Measurements from ENCODE around the gene NUDT7. TPM values are rescaled to one million over a fixed set of nuclear protein-coding genes. Genes with fewer than 3 reads are reported as not detected.

NUDT7 gene
- total RNA-seq, 1 donor from 2014 or later = 8.1 TPM

DNA sequence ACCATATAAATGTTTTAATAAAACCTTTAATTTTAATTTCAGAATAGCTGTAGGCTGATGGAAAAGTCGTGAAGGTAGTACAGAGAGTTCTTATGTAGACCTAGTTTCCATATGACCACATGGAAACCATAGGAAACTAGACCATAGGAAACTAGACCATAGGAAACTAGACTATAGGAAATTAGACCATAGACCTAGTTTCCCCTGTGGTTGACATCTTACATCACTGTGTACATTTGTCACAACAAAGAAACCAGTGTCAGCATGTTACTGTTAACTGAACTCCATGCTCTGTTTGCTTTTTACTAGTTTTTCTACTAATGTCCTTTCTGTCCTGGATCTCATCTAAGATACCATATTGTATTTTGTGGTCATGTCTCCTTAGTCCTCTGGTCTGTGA, 14.6 kb downstream of the NUDT7 start:
- no peak overlapping the region for H3K4me3 Mint-ChIP-seq (ENCODE audit: low read depth)
- H3K36me3 Mint-ChIP-seq (ENCODE audit: low read depth) = no peaks in the 10 kb centered on the region
- peaks cover 8% of the 10 kb centered on the region for H3K9me3 Mint-ChIP-seq
- H3K4me1 Mint-ChIP-seq (ENCODE audit: low read depth) = peaks cover 7% of the 10 kb centered on the region
- no peak for DNase-seq (ENCODE audit: low spot score)
- no peak overlapping the region for H3K27ac Mint-ChIP-seq
- intact Hi-C loops (cut with micrococcal nuclease) = no loop called here
- no peaks in the 10 kb centered on the region for H3K27me3 Mint-ChIP-seq (ENCODE audit: low read depth)

DNA sequence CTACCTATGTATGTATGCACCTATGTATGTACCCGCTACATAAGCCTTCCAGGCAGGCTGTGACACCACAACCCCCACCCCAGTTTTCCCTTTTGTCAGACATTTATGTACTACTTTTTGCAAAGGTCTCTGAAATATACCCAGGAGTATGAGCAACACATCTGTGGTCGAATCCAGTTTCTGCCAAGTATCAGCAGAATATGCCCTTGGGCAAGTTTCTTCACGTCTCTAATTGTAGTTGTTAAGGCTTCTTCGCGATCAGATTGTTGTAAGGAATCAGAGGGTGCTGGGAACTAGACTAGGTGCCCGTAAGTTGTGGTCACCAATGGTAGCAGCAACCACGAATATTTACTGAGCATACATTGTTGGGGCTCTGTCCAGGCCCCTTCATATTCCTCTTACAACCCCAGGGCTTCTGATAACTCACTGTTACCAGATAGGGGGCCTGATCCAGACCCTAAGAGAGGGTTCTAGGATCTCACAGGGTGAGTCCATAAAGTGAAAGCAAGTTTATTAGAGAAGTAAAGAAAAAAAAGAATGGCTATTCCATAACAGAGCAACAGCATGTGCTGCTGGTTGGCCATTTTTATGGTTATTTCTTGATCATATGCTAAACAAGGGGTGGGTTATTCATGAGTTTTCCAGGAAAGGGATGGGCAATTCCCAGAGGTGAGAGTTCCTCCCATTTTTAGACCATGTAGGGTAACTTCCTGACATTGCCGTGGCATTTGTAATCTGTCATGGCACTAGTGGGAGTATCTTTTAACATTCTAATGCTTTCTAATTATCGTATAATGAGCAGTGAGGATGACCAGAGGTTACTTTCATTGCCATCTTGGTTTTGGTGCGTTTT, 16.6 kb downstream of the NUDT7 start:
- Mint-ChIP-seq H3K27me3 (ENCODE audit: low read depth) (no peaks in the 10 kb centered on the region), H3K9me3 (peaks cover 8% of the 10 kb centered on the region), H3K36me3 (ENCODE audit: low read depth) (no peaks in the 10 kb centered on the region), H3K4me1 (ENCODE audit: low read depth) (peaks cover 4% of the 10 kb centered on the region), H3K27ac (no peak overlapping the region), H3K4me3 (ENCODE audit: low read depth) (no peak overlapping the region)
- DNase-seq (ENCODE audit: low spot score) = no peak
- intact Hi-C loops (cut with micrococcal nuclease) = no loop called here

GRCh38 chr16:77739559-77739892, 17.2 kb downstream of the NUDT7 start:
- H3K9me3 Mint-ChIP-seq = peaks cover 6% of the 10 kb centered on the region
- H3K27me3 Mint-ChIP-seq (ENCODE audit: low read depth) = no peaks in the 10 kb centered on the region
- H3K4me3 Mint-ChIP-seq (ENCODE audit: low read depth) = no peak overlapping the region
- H3K27ac Mint-ChIP-seq = no peak overlapping the region
- intact Hi-C loops (cut with micrococcal nuclease) = no loop called here
- DNase-seq (ENCODE audit: low spot score) = no peak
- no peaks in the 10 kb centered on the region for H3K36me3 Mint-ChIP-seq (ENCODE audit: low read depth)
- peaks cover 4% of the 10 kb centered on the region for H3K4me1 Mint-ChIP-seq (ENCODE audit: low read depth)

DNA sequence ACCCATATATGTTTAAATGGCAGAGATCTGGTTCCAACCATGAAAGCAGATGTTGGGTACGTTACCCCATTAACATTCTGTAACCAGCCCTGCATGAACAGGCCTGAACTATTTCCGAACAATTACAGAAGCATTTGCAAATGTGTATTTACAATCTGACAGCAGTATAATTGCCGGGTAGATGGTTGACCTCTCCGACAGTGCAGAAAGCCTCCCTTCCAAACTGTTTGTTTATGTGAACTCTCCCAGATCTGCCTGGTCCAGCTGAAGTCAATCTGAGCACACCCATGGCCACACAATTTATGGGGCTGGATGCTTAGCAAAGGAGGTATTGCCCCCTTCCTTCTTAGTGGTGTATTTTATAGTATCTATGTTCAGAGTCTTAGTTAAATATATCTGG, 21.8 kb downstream of the NUDT7 start:
- no peak overlapping the region for H3K27ac Mint-ChIP-seq
- no peaks in the 10 kb centered on the region for H3K27me3 Mint-ChIP-seq (ENCODE audit: low read depth)
- no peaks in the 10 kb centered on the region for H3K36me3 Mint-ChIP-seq (ENCODE audit: low read depth)
- H3K4me1 Mint-ChIP-seq (ENCODE audit: low read depth) = no peaks in the 10 kb centered on the region
- DNase-seq (ENCODE audit: low spot score) = no peak
- H3K9me3 Mint-ChIP-seq = no peaks in the 10 kb centered on the region
- no peak overlapping the region for H3K4me3 Mint-ChIP-seq (ENCODE audit: low read depth)
- intact Hi-C loops (cut with micrococcal nuclease) = no loop called here

DNA sequence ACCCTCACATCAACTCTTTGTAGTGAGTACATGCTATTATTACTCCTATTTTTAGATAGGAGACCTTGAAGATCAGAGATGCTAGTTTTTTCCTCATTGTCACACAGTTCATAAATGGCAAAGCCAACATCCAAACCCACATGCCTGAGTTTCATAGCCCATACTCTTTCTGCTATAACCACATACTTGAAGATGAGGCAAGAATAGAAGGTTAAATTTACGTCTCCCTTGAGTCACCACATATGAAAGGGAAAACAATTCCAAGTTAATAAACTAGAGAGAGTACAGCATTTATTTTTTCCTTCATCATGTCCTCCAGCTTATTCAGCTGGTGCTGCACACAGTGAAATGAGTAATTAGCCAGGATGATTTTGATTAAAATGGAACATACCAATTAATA, 23.7 kb downstream of the NUDT7 start:
- peaks cover 4% of the 10 kb centered on the region for H3K27me3 Mint-ChIP-seq (ENCODE audit: low read depth)
- H3K4me3 Mint-ChIP-seq (ENCODE audit: low read depth) = no peak overlapping the region
- no peak overlapping the region for H3K27ac Mint-ChIP-seq
- intact Hi-C loops (cut with micrococcal nuclease) = no loop called here
- no peaks in the 10 kb centered on the region for H3K36me3 Mint-ChIP-seq (ENCODE audit: low read depth)
- no peak for DNase-seq (ENCODE audit: low spot score)
- no peaks in the 10 kb centered on the region for H3K9me3 Mint-ChIP-seq
- no peaks in the 10 kb centered on the region for H3K4me1 Mint-ChIP-seq (ENCODE audit: low read depth)

DNA sequence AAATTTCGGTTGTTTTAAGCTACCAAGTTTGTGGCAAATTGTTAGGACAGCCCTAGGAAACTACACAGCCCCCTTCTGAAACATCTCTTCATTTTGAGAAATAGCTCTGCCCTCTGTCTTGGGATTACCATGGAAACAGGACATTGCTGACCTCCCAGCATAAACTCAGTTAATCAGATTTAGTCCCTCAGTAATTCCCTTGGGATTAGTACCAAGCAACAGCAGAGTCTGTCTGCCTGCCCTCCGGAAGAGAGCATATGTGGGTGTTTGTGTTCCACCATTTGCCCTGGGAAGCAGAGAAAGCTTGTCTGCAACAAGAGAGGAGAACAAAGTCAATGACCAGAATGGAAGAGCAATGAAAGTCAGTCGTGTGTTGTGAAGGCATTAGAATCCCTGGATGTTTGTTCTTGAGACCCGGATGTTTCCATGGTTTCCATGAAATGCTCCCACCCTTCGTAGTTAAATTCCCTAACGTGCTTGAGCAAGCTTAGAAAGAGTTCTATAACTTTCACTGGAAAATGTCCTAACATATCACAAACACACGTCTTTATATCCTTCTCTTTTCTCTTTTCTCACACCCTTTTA, 26.2 kb downstream of the NUDT7 start:
- H3K36me3 Mint-ChIP-seq (ENCODE audit: low read depth) = no peaks in the 10 kb centered on the region
- H3K27ac Mint-ChIP-seq = no peak overlapping the region
- no peak overlapping the region for H3K4me3 Mint-ChIP-seq (ENCODE audit: low read depth)
- no peak for DNase-seq (ENCODE audit: low spot score)
- H3K9me3 Mint-ChIP-seq = no peaks in the 10 kb centered on the region
- intact Hi-C loops (cut with micrococcal nuclease) = no loop called here
- peaks cover 4% of the 10 kb centered on the region for H3K27me3 Mint-ChIP-seq (ENCODE audit: low read depth)
- no peaks in the 10 kb centered on the region for H3K4me1 Mint-ChIP-seq (ENCODE audit: low read depth)

DNA sequence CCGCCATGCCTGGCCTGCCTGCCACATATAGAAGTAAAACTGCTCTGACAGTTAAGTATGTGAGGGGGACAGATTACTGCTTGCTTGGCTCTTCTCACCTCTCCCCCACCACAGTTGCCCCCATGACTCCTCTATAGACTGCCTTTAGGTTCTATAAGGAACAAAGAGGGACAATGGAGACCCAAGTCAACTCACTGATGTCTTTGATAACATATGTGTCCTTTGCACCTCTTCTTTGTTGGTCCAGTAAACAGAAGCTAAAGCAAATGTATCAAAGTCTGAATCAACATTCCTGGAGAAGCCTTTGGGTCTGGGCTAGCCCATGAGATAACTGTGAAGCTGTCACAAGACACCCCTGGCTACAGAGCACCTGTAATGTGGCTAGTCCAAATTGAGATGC, 27.1 kb downstream of the NUDT7 start:
- Mint-ChIP-seq H3K9me3 (no peaks in the 10 kb centered on the region), H3K4me3 (ENCODE audit: low read depth) (no peak overlapping the region), H3K27me3 (ENCODE audit: low read depth) (peaks cover 6% of the 10 kb centered on the region), H3K36me3 (ENCODE audit: low read depth) (no peaks in the 10 kb centered on the region), H3K27ac (no peak overlapping the region), H3K4me1 (ENCODE audit: low read depth) (no peaks in the 10 kb centered on the region)
- intact Hi-C loops (cut with micrococcal nuclease) = no loop called here
- no peak for DNase-seq (ENCODE audit: low spot score)

GRCh38 chr16:77758046-77758445, 35.7 kb downstream of the NUDT7 start:
- Mint-ChIP-seq H3K4me1 (ENCODE audit: low read depth) (no peaks in the 10 kb centered on the region), H3K4me3 (ENCODE audit: low read depth) (no peak overlapping the region), H3K9me3 (no peaks in the 10 kb centered on the region), H3K36me3 (ENCODE audit: low read depth) (no peaks in the 10 kb centered on the region), H3K27ac (no peak overlapping the region), H3K27me3 (ENCODE audit: low read depth) (peaks cover 4% of the 10 kb centered on the region)
- no peak for DNase-seq (ENCODE audit: low spot score)
- intact Hi-C loops (cut with micrococcal nuclease) = no loop called here

GRCh38 chr16:77758508-77758907, 36.2 kb downstream of the NUDT7 start:
- H3K4me1 Mint-ChIP-seq (ENCODE audit: low read depth) = no peaks in the 10 kb centered on the region
- H3K36me3 Mint-ChIP-seq (ENCODE audit: low read depth) = no peaks in the 10 kb centered on the region
- intact Hi-C loops (cut with micrococcal nuclease) = no loop called here
- peaks cover 4% of the 10 kb centered on the region for H3K27me3 Mint-ChIP-seq (ENCODE audit: low read depth)
- no peak overlapping the region for H3K4me3 Mint-ChIP-seq (ENCODE audit: low read depth)
- H3K27ac Mint-ChIP-seq = no peak overlapping the region
- no peak for DNase-seq (ENCODE audit: low spot score)
- H3K9me3 Mint-ChIP-seq = no peaks in the 10 kb centered on the region

- DNase-seq (ENCODE audit: low spot score) = no peak
- Mint-ChIP-seq H3K36me3 (ENCODE audit: low read depth) (no peaks in the 10 kb centered on the region), H3K9me3 (no peaks in the 10 kb centered on the region), H3K27ac (no peak overlapping the region), H3K4me1 (ENCODE audit: low read depth) (no peaks in the 10 kb centered on the region), H3K27me3 (ENCODE audit: low read depth) (peaks cover 2% of the 10 kb centered on the region), H3K4me3 (ENCODE audit: low read depth) (no peak overlapping the region)
- intact Hi-C loops (cut with micrococcal nuclease) = no loop called here
Measured at GRCh38 chr16:77759201-77759600, 36.9 kb downstream of the NUDT7 start.

- H3K9me3 Mint-ChIP-seq = no peaks in the 10 kb centered on the region
- no peaks in the 10 kb centered on the region for H3K36me3 Mint-ChIP-seq (ENCODE audit: low read depth)
- no peak overlapping the region for H3K27ac Mint-ChIP-seq
- H3K4me3 Mint-ChIP-seq (ENCODE audit: low read depth) = no peak overlapping the region
- intact Hi-C loops (cut with micrococcal nuclease) = no loop called here
- peaks cover 2% of the 10 kb centered on the region for H3K27me3 Mint-ChIP-seq (ENCODE audit: low read depth)
- no peak for DNase-seq (ENCODE audit: low spot score)
- H3K4me1 Mint-ChIP-seq (ENCODE audit: low read depth) = no peaks in the 10 kb centered on the region
Measured at GRCh38 chr16:77759821-77760220, 37.5 kb downstream of the NUDT7 start.

GRCh38 chr16:77760800-77761199, 38.5 kb downstream of the NUDT7 start:
- Mint-ChIP-seq H3K27ac (no peak overlapping the region), H3K9me3 (no peaks in the 10 kb centered on the region), H3K4me1 (ENCODE audit: low read depth) (no peaks in the 10 kb centered on the region), H3K27me3 (ENCODE audit: low read depth) (peaks cover 3% of the 10 kb centered on the region), H3K4me3 (ENCODE audit: low read depth) (no peak overlapping the region), H3K36me3 (ENCODE audit: low read depth) (no peaks in the 10 kb centered on the region)
- intact Hi-C loops (cut with micrococcal nuclease) = no loop called here
- DNase-seq (ENCODE audit: low spot score) = no peak

DNA sequence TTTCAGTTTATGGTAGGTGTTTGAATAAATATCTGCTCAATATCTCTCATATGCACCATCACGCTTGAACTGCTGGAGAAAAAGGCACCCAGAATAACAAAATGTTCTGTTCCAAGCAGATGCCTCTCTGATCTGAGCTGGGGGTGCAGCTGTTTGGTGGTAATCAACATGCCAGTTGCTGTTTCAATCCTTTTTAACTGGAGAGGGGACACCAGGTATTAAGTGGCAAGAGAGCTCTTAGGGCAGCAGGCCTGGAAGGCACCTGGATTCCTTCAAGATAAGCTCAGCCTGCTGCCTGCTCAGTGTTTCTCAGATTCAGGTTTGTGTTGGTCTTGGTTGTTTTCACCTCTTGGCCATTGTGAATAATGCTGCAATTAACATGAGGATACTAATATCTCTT, 38.9 kb downstream of the NUDT7 start:
- no peak for DNase-seq (ENCODE audit: low spot score)
- Mint-ChIP-seq H3K9me3 (no peaks in the 10 kb centered on the region), H3K27ac (no peak overlapping the region), H3K4me3 (ENCODE audit: low read depth) (no peak overlapping the region), H3K27me3 (ENCODE audit: low read depth) (peaks cover 3% of the 10 kb centered on the region), H3K36me3 (ENCODE audit: low read depth) (no peaks in the 10 kb centered on the region), H3K4me1 (ENCODE audit: low read depth) (no peaks in the 10 kb centered on the region)
- intact Hi-C loops (cut with micrococcal nuclease) = no loop called here

Data from activated T-helper 2 cell treated with anti-CD3 and anti-CD28 coated beads, Interferon-gamma antibody, Interleukin-2, Interleukin-4, amounts not matched to agents 10 μg/mL and 5 μg/mL and 100 μg/mL, durations not matched to agents 14 hours and 24 hours and 36 hours (primary cell).